Central memory CD8-positive, alpha-beta T cell (primary cell): ENCODE data around the gene FKBP1B.
"Not testable (repeated sequence)": the region's sequence is repeated elsewhere in the genome, so short reads cannot be mapped to it uniquely, and the experiment has no call there.

Source experiments
- ATAC-seq: fragments of 150-1000 bp; cut with Tn5 transposase; replicated peaks from 2 replicates; pipeline ENCODE4 v1.10.0; 2022; ENCODE audit warnings: mild to moderate bottlenecking, moderate FRiP score, moderate number of reproducible peaks; ENCODE audit not compliant: poor library complexity, severe bottlenecking; ENCODE audit errors: extremely low read depth
- DNase-seq, 2 donors: peaks; one replicate each; pipeline ENCODE4 v3.0.0; 2021; ENCODE audit warnings: low spot score in 2 of 2
- H3K27ac Mint-ChIP-seq: one replicate; pipeline ENCODE4 v1.8.0; 2022; ENCODE audit warnings: low read depth, mild to moderate bottlenecking, moderate library complexity, mixed read lengths
- H3K27me3 Mint-ChIP-seq: one replicate; pipeline ENCODE4 v1.8.0; 2022; ENCODE audit warnings: mixed read lengths
- H3K36me3 Mint-ChIP-seq: one replicate; pipeline ENCODE4 v1.8.0; 2022; ENCODE audit warnings: mild to moderate bottlenecking, moderate library complexity, mixed read lengths; ENCODE audit not compliant: insufficient read depth
- H3K4me1 Mint-ChIP-seq: one replicate; pipeline ENCODE4 v1.8.0; 2022; ENCODE audit warnings: mixed read lengths
- H3K4me3 Mint-ChIP-seq: one replicate; pipeline ENCODE4 v1.8.0; 2022; ENCODE audit warnings: mild to moderate bottlenecking, moderate library complexity, mixed read lengths
- H3K9me3 Mint-ChIP-seq: one replicate; pipeline ENCODE4 v1.8.0; 2022; ENCODE audit warnings: mixed read lengths

FKBP1B gene

DNA sequence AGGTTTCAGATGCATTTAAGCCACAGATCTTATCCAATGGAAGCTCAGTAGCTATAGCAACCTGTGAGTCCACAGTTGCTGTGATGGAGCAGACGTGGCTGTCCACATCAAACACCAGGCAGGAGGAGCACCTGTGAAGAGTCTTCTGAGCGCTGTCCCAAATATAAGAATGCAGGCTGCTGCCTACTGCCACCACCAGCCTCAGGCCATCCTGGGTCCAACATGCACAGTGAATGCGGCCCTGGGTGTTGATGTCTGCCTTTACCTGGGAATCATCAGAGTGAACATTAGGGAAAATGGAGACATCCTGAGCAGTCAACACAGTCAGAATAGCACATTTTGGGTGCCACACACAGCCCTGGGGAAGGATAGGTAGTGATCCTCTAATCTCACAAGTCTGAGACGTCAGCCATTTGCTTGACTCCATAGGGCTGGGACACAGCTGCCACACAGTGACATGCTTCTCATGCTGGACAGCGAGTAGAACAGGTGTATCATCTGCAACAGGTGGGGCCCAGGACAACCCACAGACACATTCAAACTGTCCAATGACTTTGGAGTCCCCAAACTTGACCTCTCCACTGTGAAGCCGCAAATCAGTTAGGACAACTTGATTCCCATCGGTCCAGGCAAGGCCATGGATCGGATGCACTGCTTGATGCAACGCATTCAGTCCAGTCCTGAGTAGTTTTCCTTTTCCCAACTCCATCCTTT lies 10.6 kb upstream of the FKBP1B start:
- Mint-ChIP-seq H3K27ac (no peak overlapping the region), H3K4me3 (no peak overlapping the region), H3K9me3 (no peaks in the 10 kb centered on the region), H3K27me3 (no peaks in the 10 kb centered on the region), H3K36me3 (peaks cover 15% of the 10 kb centered on the region), H3K4me1 (peaks cover 19% of the 10 kb centered on the region)
- DNase-seq, result no peak
- ATAC-seq, result no peak

DNA sequence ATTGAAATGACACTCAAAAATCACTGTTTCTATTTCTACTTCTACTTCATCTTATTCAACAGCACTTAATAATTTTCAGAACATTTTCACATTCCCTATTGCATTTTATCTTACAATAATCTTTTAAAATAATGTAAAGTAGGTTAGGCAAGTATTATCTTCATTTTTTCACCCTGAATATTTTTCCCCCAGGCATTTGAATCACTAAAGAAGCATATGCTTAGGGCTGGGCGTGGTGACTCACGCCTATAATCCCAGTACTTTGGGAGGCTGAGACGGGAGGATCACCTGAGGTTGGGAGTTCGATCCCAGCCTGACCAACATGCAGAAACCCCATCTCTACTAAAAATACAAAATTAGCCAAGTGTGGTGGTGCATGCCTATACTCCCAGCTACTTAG lies 9.0 kb upstream of the FKBP1B start:
- Mint-ChIP-seq H3K9me3 (no peaks in the 10 kb centered on the region), H3K27me3 (no peaks in the 10 kb centered on the region), H3K4me1 (peaks cover 20% of the 10 kb centered on the region), H3K27ac (no peak overlapping the region), H3K36me3 (peaks cover 15% of the 10 kb centered on the region), H3K4me3 (no peak overlapping the region)
- ATAC-seq (no peak), DNase-seq (no peak)

DNA sequence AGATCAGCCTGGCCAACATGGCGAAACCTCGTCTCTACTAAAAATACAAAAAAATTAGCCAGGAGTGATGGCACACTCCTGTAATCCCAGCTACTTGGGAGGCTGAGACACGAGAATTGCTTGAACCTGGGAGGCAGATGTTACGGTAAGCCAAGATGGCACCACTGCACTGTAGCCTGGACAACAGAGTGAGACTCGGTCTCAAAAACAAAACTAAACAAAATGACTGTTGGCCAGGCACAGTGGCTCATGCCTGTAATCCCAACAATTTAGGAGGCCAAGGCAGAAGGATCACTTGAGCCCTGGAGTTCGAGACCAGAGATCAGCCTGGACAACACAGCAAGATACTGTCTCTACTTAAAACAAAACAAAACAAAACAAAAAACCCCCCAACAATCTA lies 6.4 kb upstream of the FKBP1B start:
- ATAC-seq, DNase-seq, H3K9me3 Mint-ChIP-seq, H3K4me3 Mint-ChIP-seq, H3K27me3 Mint-ChIP-seq, H3K27ac Mint-ChIP-seq: not testable (repeated sequence)
- Mint-ChIP-seq H3K4me1 (peaks cover 33% of the 10 kb centered on the region), H3K36me3 (peaks cover 17% of the 10 kb centered on the region)

DNA sequence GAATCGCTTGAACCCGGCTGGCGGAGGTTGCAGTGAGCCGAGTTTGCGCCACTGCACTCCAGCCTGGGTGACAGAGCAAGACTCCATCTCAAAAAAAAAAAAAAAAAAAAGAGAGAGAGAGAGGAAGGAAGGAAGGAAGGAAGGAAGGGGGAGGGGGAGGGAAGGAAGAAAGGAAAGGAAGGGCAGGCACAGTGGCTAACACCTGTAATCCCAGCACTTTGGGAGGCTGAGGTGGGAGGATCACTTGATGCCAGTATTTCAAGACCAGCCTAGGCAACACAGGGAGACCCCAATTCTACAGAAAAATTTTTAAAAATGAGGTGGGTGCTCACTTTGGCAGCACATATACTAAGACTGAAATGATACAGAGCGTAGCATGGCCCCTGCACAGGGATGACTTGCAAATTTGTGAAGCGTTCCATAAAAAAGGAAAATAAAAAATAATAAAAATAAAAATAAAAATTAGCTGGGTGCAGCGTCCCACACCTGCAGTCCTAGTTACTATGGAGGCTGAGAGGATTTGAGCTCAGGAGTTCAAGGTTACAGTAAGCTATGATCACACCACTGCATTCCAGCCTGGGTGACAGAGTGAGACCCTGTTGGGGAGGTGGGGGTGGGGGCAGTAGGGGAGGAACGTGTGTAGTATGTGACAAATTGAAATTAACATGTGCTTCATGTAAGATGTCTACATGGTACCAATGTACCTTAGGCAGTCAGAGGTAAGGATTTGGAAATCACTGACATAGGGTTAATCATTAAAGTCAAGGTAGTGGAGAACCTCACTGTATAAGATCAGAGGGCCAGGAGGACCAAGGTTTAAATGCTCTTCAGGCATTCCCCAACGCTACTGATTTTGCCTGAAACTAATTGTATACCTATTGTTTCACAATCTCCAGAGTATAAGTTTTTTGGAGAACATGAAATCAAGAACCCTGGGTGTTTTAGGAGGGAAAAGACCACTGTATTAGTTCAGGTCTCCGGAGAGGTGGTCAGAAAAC lies 3.7 kb upstream of the FKBP1B start:
- H3K27me3 Mint-ChIP-seq, result no peaks in the 10 kb centered on the region
- no peaks in the 10 kb centered on the region for H3K9me3 Mint-ChIP-seq
- ATAC-seq (no peak), DNase-seq (no peak)
- H3K27ac Mint-ChIP-seq, result no peak overlapping the region
- peaks cover 10% of the 10 kb centered on the region for H3K36me3 Mint-ChIP-seq
- H3K4me1 Mint-ChIP-seq, result peaks cover 39% of the 10 kb centered on the region
- H3K4me3 Mint-ChIP-seq, result peak overlapping the region; percentile 95

DNA sequence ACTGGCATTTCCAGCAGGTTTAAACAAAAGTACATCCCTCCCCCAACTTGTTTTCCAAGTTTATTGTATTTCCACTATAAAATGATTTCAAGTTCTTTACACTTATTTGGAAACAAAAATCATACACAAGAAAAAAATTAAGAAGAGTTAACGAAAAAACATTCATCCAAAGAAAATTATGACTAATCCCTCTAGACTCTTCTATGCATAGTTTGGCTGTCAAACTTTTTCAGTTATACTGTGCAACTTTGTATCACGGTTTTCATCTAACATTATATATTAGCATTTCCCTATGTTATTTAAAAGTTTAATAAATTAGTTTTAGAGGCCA lies 3.0 kb upstream of the FKBP1B start:
- Mint-ChIP-seq H3K36me3 (peaks cover 10% of the 10 kb centered on the region), H3K4me1 (peaks cover 39% of the 10 kb centered on the region), H3K27ac (peak overlapping the region; percentile 92), H3K9me3 (no peaks in the 10 kb centered on the region), H3K4me3 (peak overlapping the region; percentile 95), H3K27me3 (no peaks in the 10 kb centered on the region)
- DNase-seq, result no peak
- ATAC-seq, result no peak

DNA sequence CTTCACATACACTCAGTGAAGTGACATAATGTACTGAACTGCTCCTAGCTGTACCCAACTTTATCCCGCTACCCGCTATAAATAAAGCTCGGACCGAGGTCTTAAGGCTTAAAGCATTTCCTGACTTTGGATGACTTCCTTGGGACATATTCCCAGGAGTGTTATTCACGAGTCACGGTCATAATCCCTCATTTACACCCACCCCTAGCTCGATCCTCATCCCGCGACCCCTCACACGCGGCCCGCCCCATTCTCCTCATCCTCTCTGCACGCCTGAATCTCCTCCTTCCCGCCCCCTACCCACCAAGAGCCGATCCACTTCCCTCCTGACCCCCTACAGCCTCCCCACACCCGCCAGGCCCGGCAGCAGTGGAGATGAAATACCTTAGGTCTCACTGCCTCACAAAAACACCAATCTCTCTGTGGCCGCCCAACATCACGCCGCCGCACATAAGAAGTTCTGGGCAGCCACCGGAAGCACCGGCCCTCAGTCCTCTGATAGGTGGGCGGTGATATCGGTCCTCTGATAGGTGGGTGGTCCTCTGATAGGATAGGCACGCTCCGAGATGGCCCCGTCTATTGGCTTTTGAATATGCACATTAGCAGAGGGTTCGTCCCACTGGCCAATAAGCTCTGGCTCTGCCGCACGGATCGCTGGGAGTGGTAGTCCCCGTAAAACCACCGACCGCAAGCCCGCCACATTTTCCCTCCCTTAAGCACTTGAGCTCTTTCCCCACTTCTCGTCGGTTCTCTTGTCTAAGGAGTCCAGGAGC lies 2.4 kb upstream of the FKBP1B start, which contains the start of gene WDCP:
Gene WDCP (minus strand): TSS at position 462 of the 773 bp plus-strand sequence. CDS start 7,897 bp downstream, outside the sequence.
- no peaks in the 10 kb centered on the region for H3K27me3 Mint-ChIP-seq
- peaks cover 39% of the 10 kb centered on the region for H3K4me1 Mint-ChIP-seq
- peak within 1 kb of the TSS; percentile 92 for H3K27ac Mint-ChIP-seq
- H3K9me3 Mint-ChIP-seq, result no peaks in the 10 kb centered on the region
- peaks cover 10% of the 10 kb centered on the region for H3K36me3 Mint-ChIP-seq
- peak; percentile 100 for ATAC-seq
- DNase-seq, result peak; percentile 79 to 86
- peak within 1 kb of the TSS; percentile 95 for H3K4me3 Mint-ChIP-seq

DNA sequence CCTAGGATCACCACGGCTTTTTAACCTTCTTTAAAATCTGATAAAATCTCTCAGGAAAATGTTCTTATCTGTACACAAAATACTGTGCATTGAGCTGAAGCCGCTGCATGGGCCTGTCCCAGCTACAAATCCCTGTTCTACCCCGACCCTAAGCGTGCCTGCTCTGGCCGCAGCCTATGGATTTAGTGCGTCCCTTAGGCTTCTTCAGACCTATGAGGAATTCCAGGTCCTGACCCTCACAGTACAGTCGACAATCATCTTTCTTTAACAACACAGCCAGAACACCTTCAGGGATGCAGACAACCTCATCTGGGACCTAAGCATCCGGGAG lies 1.9 kb upstream of the FKBP1B start:
- peaks cover 39% of the 10 kb centered on the region for H3K4me1 Mint-ChIP-seq
- no peaks in the 10 kb centered on the region for H3K27me3 Mint-ChIP-seq
- peaks cover 10% of the 10 kb centered on the region for H3K36me3 Mint-ChIP-seq
- peak overlapping the region; percentile 95 for H3K4me3 Mint-ChIP-seq
- H3K27ac Mint-ChIP-seq, result peak overlapping the region; percentile 92
- ATAC-seq, result no peak
- DNase-seq, result no peak
- no peaks in the 10 kb centered on the region for H3K9me3 Mint-ChIP-seq

DNA sequence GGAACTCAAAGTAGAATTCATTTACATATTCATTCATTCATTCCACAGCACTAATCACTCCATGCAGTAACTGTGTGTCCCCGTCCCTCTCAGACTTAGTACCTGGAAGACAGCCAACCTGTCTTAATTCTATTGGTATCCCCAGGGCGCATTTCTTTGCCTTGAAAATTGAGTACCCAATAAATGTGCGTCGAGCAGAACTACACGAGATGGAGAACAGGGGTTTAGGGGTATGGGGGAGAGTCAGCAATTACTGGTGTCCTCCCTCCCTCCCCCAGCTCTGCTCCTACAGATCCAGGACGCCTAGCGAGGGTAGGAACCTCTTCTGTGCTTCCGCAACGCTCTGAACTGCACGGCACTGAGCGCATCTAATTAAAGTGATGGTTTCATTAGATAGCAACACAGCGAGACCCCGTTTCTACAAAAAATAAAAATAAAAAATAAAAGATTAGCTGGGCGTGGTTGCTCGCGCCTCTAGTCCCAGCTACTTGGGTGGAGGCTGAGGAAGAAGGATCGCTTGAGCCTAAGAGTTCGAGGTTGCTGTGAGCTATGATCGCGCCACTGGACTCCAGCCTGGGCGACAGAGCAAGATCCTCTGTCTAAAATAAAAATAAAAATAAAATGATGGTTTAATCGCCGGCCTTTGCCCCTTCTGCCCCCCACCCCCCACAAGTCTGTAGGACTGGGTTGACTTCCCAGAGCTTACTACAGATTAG lies 614 bp upstream of the FKBP1B start:
- no peaks in the 10 kb centered on the region for H3K9me3 Mint-ChIP-seq
- H3K27ac Mint-ChIP-seq, result no peak overlapping the region
- DNase-seq, result no peak
- ATAC-seq, result no peak
- H3K27me3 Mint-ChIP-seq, result no peaks in the 10 kb centered on the region
- peaks cover 33% of the 10 kb centered on the region for H3K4me1 Mint-ChIP-seq
- no peak overlapping the region for H3K4me3 Mint-ChIP-seq
- peaks cover 8% of the 10 kb centered on the region for H3K36me3 Mint-ChIP-seq

DNA sequence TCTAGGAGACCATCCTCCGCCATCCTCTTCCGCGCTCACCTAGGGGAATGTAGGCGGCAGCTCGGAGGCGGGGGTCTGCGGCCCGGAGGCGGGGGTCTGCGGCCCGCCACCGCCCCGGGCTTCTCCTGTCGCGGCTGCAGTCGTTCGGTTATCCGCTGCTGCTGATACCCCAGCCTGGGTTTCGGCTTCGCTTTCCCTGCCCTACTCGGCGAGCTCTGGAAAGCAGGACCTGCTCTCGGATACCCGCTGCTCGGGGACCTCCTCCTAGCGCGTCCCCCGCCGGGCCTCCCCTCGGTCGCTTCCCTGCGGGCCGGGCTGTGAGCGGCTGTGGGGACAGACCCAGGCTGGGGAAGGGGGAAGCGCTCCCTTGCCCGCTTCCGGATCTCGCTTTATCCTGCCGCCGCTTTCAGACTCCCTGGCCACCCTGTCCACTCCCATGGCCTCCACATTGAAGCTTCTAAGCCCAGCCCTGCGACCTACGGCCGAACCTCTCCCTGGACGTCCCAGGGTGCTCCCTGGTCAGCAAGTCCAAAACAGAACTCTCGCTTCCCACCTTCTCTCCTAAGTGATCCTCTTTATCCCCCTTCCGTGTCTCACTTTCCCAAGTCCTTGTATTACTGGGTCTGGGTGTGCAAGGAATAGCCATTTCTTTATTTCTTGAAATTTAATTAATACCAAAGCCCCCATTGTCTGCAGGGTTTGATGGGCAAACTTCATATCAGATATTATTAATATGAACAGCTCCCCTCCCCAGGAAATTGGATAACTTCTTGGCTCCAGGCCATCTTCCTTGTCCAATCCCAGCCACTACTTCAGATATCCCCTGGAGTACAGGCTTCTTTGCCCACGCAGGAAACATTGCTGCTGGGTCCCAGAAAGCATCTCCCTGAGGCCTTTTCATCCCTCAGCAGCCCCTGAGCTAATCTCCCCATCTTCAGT lies 769 bp downstream of the FKBP1B start:
- DNase-seq (no peak), ATAC-seq (no peak)
- H3K27me3 Mint-ChIP-seq, result no peaks in the 10 kb centered on the region
- H3K36me3 Mint-ChIP-seq, result peaks cover 8% of the 10 kb centered on the region
- H3K4me3 Mint-ChIP-seq, result no peak overlapping the region
- H3K4me1 Mint-ChIP-seq, result peaks cover 26% of the 10 kb centered on the region
- no peak overlapping the region for H3K27ac Mint-ChIP-seq
- no peaks in the 10 kb centered on the region for H3K9me3 Mint-ChIP-seq

DNA sequence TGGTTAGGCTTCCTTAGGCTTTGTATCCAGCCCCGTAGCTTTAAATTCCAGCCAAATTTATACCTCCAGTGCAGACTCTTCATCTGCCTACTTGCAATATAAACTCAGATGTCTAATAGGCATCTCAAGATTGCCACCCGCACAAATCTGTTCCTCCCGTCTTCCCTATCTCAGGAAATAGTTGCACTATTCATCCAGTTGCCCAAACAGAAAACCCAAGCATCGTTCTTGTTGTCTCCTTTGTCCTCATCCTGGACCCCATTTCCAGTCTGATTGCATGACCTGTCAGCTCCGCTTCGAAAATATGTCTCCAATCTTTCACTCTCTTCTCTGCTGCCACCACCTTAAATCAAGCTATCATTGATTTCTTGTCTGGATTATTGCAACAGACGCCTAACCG lies 2.3 kb downstream of the FKBP1B start:
- H3K4me1 Mint-ChIP-seq, result peaks cover 17% of the 10 kb centered on the region
- DNase-seq (no peak), ATAC-seq (no peak)
- no peak overlapping the region for H3K27ac Mint-ChIP-seq
- H3K9me3 Mint-ChIP-seq, result no peaks in the 10 kb centered on the region
- no peaks in the 10 kb centered on the region for H3K27me3 Mint-ChIP-seq
- peaks cover 7% of the 10 kb centered on the region for H3K36me3 Mint-ChIP-seq
- no peak overlapping the region for H3K4me3 Mint-ChIP-seq

DNA sequence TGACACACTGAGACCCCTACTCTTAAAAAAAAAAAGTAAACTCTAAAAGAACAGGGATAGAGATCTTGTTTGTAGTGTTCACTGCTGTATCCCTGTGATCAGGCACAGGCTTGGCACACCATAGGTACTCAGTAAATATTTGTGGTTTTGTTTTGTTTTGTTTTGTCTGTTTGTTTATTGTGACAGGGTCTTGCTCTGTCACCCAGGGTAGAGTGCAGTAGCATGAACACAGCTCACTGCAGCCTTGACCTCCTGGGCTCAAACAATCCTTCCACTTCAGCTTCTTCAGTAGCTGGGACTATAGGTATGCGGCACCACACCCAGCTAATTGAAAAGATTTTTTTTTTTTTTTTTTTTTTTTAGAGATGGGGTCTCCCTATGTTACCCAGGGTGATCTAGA lies 3.4 kb downstream of the FKBP1B start:
- DNase-seq, result no peak
- H3K4me3 Mint-ChIP-seq, result no peak overlapping the region
- peaks cover 6% of the 10 kb centered on the region for H3K4me1 Mint-ChIP-seq
- H3K9me3 Mint-ChIP-seq, result no peaks in the 10 kb centered on the region
- ATAC-seq, result no peak
- H3K27ac Mint-ChIP-seq, result no peak overlapping the region
- H3K36me3 Mint-ChIP-seq, result no peaks in the 10 kb centered on the region
- no peaks in the 10 kb centered on the region for H3K27me3 Mint-ChIP-seq
